Measurements from ENCODE around the gene HLA-DRB5. TPM values are rescaled to one million over a fixed set of nuclear protein-coding genes. Genes with fewer than 3 reads are reported as not detected.

The HLA-DRB5 gene
- total and polyA plus RNA-seq, 10 of the 15 experiments (the other 5 are each of a cell fraction or from before 2014, with no cell fraction given), result 38.0 to 108 (median 62.8) TPM

- Histone ChIP-seq H3K4me3 (no peak overlapping the region), H3K27me3 (replicated peaks in 1 of 2; ENCODE audit: control insufficient read depth in 2 of 2, insufficient read depth in 2 of 2, low read length in 1 of 2) (no peaks in the 10 kb centered on the region), H3K79me2 (ENCODE audit: control insufficient read depth, insufficient read depth, low read length) (no peaks in the 10 kb centered on the region), H3K9ac (ENCODE audit: control insufficient read depth, insufficient read depth, low read length) (no peak overlapping the region), H3K36me3 (ENCODE audit: control insufficient read depth in 2 of 2, insufficient read depth in 2 of 2, low read length in 1 of 2) (no peaks in the 10 kb centered on the region), H4K20me1 (ENCODE audit: control insufficient read depth, insufficient read depth) (no peaks in the 10 kb centered on the region), H2AFZ (ENCODE audit: control insufficient read depth, low read depth, low read length) (no peak overlapping the region), H3K9me3 (replicated peaks; ENCODE audit: control insufficient read depth, insufficient read depth, low read length) (no peaks in the 10 kb centered on the region), H3K4me2 (ENCODE audit: control insufficient read depth, insufficient read depth) (no peak overlapping the region), H3K4me1 (ENCODE audit: control insufficient read depth, insufficient read depth, low read length) (no peaks in the 10 kb centered on the region), H3K27ac (ENCODE audit: control insufficient read depth, insufficient read depth) (no peak overlapping the region)
- intact Hi-C loops (cut with micrococcal nuclease; ENCODE audit: unreplicated experiment), result no loop called here
- no peak for TF ChIP-seq EGR1 (IDR thresholded peaks at IDR 0.05; ENCODE audit: borderline replicate concordance in 1 of 2, low read depth in 2 of 2, low read length in 2 of 2)
- TF ChIP-seq ZNF384 (IDR thresholded peaks at IDR 0.05; ENCODE audit: borderline replicate concordance, low read depth, low read length), result no peak
- no peak for TF ChIP-seq RAD21 (IDR thresholded peaks at IDR 0.05; ENCODE audit: insufficient read depth, low read depth, low read length)
- no peak for TF ChIP-seq CHD2 (IDR thresholded peaks at IDR 0.05; ENCODE audit: borderline replicate concordance, low read depth, low read length)
- no peak for TF ChIP-seq ZNF207 (IDR thresholded peaks at IDR 0.05; ENCODE audit: borderline replicate concordance)
- TF ChIP-seq SIX5 (IDR thresholded peaks at IDR 0.05; ENCODE audit: low read depth, low read length, severe bottlenecking), result no peak
- TF ChIP-seq BHLHE40 (IDR thresholded peaks at IDR 0.05; ENCODE audit: borderline replicate concordance in 1 of 2, low read depth in 2 of 2, low read length in 1 of 2), result no peak
- TF ChIP-seq MTA2 (IDR thresholded peaks at IDR 0.05; ENCODE audit: low read depth), result no peak
- no peak for TF ChIP-seq CTCF (IDR thresholded peaks at IDR 0.05 in 2 of 3, conservative IDR thresholded peaks at IDR 0.05 in 1 of 3; ENCODE audit: control insufficient read depth in 2 of 3, extremely low read depth in 1 of 3, insufficient read depth in 1 of 3, low read depth in 3 of 3, low read length in 3 of 3)
- no peak for TF ChIP-seq CHD1 (IDR thresholded peaks at IDR 0.05; ENCODE audit: low read depth, low read length)
- no peak for TF ChIP-seq IRF5 (IDR thresholded peaks at IDR 0.05; ENCODE audit: borderline replicate concordance)
- TF ChIP-seq SUZ12 (IDR thresholded peaks at IDR 0.05; ENCODE audit: unreplicated experiment), result no peak
- no peak for TF ChIP-seq TCF7 (IDR thresholded peaks at IDR 0.05; ENCODE audit: borderline replicate concordance)
- TF ChIP-seq ZBTB11 (CRISPR knock-in tag; IDR thresholded peaks at IDR 0.05), result no peak
- TF ChIP-seq CBX3 (IDR thresholded peaks at IDR 0.05; ENCODE audit: borderline replicate concordance, low read depth), result no peak
- TF ChIP-seq BCL3 (IDR thresholded peaks at IDR 0.05; ENCODE audit: borderline replicate concordance, insufficient read depth, low read depth, low read length, poor library complexity, severe bottlenecking), result no peak
- WGBS (ENCODE audit: insufficient coverage, insufficient replicate concordance, low lambda C conversion rate, missing lambda C conversion rate), result 29% methylated on average over 4 of the region's 4 CpGs
- ATAC-seq, result 0 out of 3 replicates have a peak, but pooled peaks have one; percentile 12
- no TSS peak for BruUV-seq (replicated peaks)
- SMC1A ChIA-PET (ENCODE audit: uncharacterized antibody, unreplicated experiment), result interaction anchor here (1.0 kb wide), 1 partner anchor 12 kb away, joined by 4 read pairs; no protein-coding TSS in a partner anchor
- FAIRE-seq, result no peak
- in situ Hi-C loops (cut with MboI), result no loop called here
- CTCF ChIA-PET, result no interaction called here
- DNase-seq (ENCODE audit: low read depth, low spot score), result no peak
- POLR2A ChIA-PET, result interaction anchor here (2.3 kb wide), 1 partner anchor 11 kb away, joined by 14 read pairs; no protein-coding TSS in a partner anchor
- RAD21 ChIA-PET (ENCODE audit: unreplicated experiment), result no interaction called here
Measured at GRCh38 chr6:32484614-32484998, 45.5 kb downstream of the HLA-DRB5 start.
